ENCODE results near the gene CHKA. TPM values are rescaled to one million over a fixed set of nuclear protein-coding genes. Genes with fewer than 3 reads are reported as not detected.

CHKA gene
- total and polyA plus RNA-seq, 2 experiments from 2014 or later: 37.1 to 94.4 TPM

GRCh38 chr11:68118706-68119448, 2.3 kb downstream of the CHKA start:
- Histone ChIP-seq H3K27ac (ENCODE audit: low read depth) (peak overlapping the region; percentile 34), H3K4me2 (peak overlapping the region; percentile 85), H3K79me2 (replicated peaks; ENCODE audit: insufficient read depth) (peaks cover 71% of the 10 kb centered on the region), H3K36me3 (ENCODE audit: insufficient read depth) (peaks cover 6% of the 10 kb centered on the region; the same call in 1 of the 2 replicates), H3K9me2 (ENCODE audit: insufficient read depth) (no peaks in the 10 kb centered on the region), H3K27me3 (ENCODE audit: insufficient read depth) (no peaks in the 10 kb centered on the region), H3F3A (replicated peaks; ENCODE audit: low read depth) (peaks cover 20% of the 10 kb centered on the region), H3K4me1 (ENCODE audit: insufficient read depth) (peaks cover 50% of the 10 kb centered on the region), H2AFZ (no peak overlapping the region), H3K4me3 (peak overlapping the region; percentile 99), H4K20me1 (replicated peaks; ENCODE audit: insufficient read depth) (peaks cover 60% of the 10 kb centered on the region)
- no peak for TF ChIP-seq ZNF114 (CRISPR knock-in tag; IDR thresholded peaks at IDR 0.05)
- TF ChIP-seq CTCF (conservative IDR thresholded peaks at IDR 0.05; ENCODE audit: low read depth in 2 of 2): no peak
- TF ChIP-seq REST (IDR thresholded peaks at IDR 0.05; ENCODE audit: unreplicated experiment): no peak
- TF ChIP-seq ETS1 (IDR thresholded peaks at IDR 0.05): no peak
- DNase-seq (ENCODE audit: low spot score): no peak
- Mint-ChIP-seq H3K4me1 (peaks cover 52% of the 10 kb centered on the region), H3K27ac (peak overlapping the region; percentile 39), H3K27me3 (ENCODE audit: insufficient read depth, low read depth, poor library complexity) (peaks cover 10% of the 10 kb centered on the region), H3K4me3 (peak overlapping the region; percentile 96), H3K36me3 (ENCODE audit: low read depth) (peaks cover 44% of the 10 kb centered on the region), H3K9me3 (no peaks in the 10 kb centered on the region; the same call in 2 of the 3 replicates)
- ATAC-seq: no peak

GRCh38 chr11:68117853-68118470, 3.2 kb downstream of the CHKA start:
- H3K27me3 ChIP-seq (ENCODE audit: insufficient read depth): no peaks in the 10 kb centered on the region
- H3K36me3 ChIP-seq (ENCODE audit: insufficient read depth): peaks cover 6% of the 10 kb centered on the region; the same call in 1 of the 2 replicates
- Mint-ChIP-seq H3K27ac (peak overlapping the region; percentile 39), H3K9me3 (no peaks in the 10 kb centered on the region; the same call in 2 of the 3 replicates), H3K27me3 (ENCODE audit: insufficient read depth, low read depth, poor library complexity) (peaks cover 9% of the 10 kb centered on the region), H3K4me1 (peaks cover 46% of the 10 kb centered on the region), H3K36me3 (ENCODE audit: low read depth) (peaks cover 48% of the 10 kb centered on the region), H3K4me3 (peak overlapping the region; percentile 96)
- H2AFZ ChIP-seq: no peak overlapping the region
- TF ChIP-seq CTCF (conservative IDR thresholded peaks at IDR 0.05; ENCODE audit: low read depth in 2 of 2) (no peak), JUNB (IDR thresholded peaks at IDR 0.05; ENCODE audit: unreplicated experiment) (no peak), POLR2AphosphoS5 (IDR thresholded peaks at IDR 0.05; ENCODE audit: low read depth) (no peak), ZNF331 (CRISPR knock-in tag; IDR thresholded peaks at IDR 0.05; ENCODE audit: low read depth) (no peak), REST (IDR thresholded peaks at IDR 0.05; ENCODE audit: unreplicated experiment) (no peak)
- H3K9me2 ChIP-seq (ENCODE audit: insufficient read depth): no peaks in the 10 kb centered on the region
- H3K4me3 ChIP-seq: peak overlapping the region; percentile 99
- peak overlapping the region; percentile 85 for H3K4me2 ChIP-seq
- ATAC-seq (peak; percentile 12), DNase-seq (ENCODE audit: low spot score) (peak; percentile 84)
- peak overlapping the region; percentile 64 for H3K27ac ChIP-seq (ENCODE audit: low read depth)
- H3F3A ChIP-seq (replicated peaks; ENCODE audit: low read depth): peaks cover 17% of the 10 kb centered on the region
- H3K79me2 ChIP-seq (replicated peaks; ENCODE audit: insufficient read depth): peaks cover 78% of the 10 kb centered on the region
- H3K4me1 ChIP-seq (ENCODE audit: insufficient read depth): peaks cover 43% of the 10 kb centered on the region
- H4K20me1 ChIP-seq (replicated peaks; ENCODE audit: insufficient read depth): peaks cover 69% of the 10 kb centered on the region
